C4-2B (cell line): Measurements from ENCODE around the gene HELZ.

Experiments used
- ZFX ChIP-seq: fragments of 450-650 bp; IDR thresholded peaks from 2 replicates; pipeline ENCODE4 v1.6.1; 2017
- TF ChIP-seq, protein P1 (sequence below): fragments of 450-650 bp; conservative IDR thresholded peaks from 2 replicates; pipeline ENCODE4 v1.5.1; 2017; ENCODE audit warnings: mild to moderate bottlenecking

DNA sequence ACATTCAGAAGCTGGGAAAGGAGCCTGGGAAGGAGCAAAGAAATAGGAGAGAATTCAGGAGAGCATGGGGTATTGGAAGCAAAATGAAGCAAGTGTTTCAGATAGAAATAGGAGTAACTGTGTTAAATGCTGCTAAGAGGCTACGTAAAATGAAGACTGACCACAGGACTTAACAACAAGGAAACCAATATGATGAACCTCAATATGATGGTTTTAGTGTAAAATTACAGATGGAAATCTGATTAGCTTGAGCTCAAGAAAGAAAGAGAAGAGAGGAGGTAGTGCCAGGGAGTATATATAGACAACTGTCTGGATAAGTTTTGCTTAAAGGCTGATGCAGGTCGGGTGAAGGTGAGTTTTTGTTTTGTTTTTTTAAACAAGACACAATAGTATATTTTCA lies 92.2 kb downstream of the HELZ start:
- TF ChIP-seq, protein P1, sequence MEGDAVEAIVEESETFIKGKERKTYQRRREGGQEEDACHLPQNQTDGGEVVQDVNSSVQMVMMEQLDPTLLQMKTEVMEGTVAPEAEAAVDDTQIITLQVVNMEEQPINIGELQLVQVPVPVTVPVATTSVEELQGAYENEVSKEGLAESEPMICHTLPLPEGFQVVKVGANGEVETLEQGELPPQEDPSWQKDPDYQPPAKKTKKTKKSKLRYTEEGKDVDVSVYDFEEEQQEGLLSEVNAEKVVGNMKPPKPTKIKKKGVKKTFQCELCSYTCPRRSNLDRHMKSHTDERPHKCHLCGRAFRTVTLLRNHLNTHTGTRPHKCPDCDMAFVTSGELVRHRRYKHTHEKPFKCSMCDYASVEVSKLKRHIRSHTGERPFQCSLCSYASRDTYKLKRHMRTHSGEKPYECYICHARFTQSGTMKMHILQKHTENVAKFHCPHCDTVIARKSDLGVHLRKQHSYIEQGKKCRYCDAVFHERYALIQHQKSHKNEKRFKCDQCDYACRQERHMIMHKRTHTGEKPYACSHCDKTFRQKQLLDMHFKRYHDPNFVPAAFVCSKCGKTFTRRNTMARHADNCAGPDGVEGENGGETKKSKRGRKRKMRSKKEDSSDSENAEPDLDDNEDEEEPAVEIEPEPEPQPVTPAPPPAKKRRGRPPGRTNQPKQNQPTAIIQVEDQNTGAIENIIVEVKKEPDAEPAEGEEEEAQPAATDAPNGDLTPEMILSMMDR, result no peak
- no peak for TF ChIP-seq ZFX
